OCI-LY7 (cell line): ENCODE data around the gene OGFOD3.

Experiments used
- CTCF ChIP-seq: fragments of 200-600 bp; sonication (generic); conservative IDR thresholded peaks from 2 replicates; pipeline ENCODE4 v1.5.1; 2014; ENCODE audit warnings: mild to moderate bottlenecking, antibody characterized with exemption, low read length, moderate library complexity, mixed read lengths
- EZH2phosphoT487 ChIP-seq: fragments of 200-600 bp; sonication (generic); IDR thresholded peaks from 2 replicates; pipeline ENCODE4 v1.6.1; 2018; ENCODE audit warnings: low read depth, borderline replicate concordance, mild to moderate bottlenecking, mixed run types, antibody characterized with exemption, low read length, moderate library complexity, mixed read lengths

- TF ChIP-seq CTCF (no peak), EZH2phosphoT487 (no peak)
Observed at GRCh38 chr17:82428546-82428945, 10.2 kb upstream of the OGFOD3 start.
